ENCODE measurements around the gene AEBP1.

Gene AEBP1

GRCh38 chr7:44108768-44109750, 4.9 kb downstream of the AEBP1 start:
- H3K27ac ChIP-seq, result no peak overlapping the region
- TF ChIP-seq CTCF (conservative IDR thresholded peaks at IDR 0.05), result no peak

- no peak overlapping the region for H3K27ac ChIP-seq
- TF ChIP-seq CTCF (conservative IDR thresholded peaks at IDR 0.05), result no peak
Measured at GRCh38 chr7:44109991-44110390, 5.8 kb downstream of the AEBP1 start.

GRCh38 chr7:44110719-44111635, 6.8 kb downstream of the AEBP1 start:
- no peak for TF ChIP-seq CTCF (conservative IDR thresholded peaks at IDR 0.05)
- H3K27ac ChIP-seq, result no peak overlapping the region

- TF ChIP-seq CTCF (conservative IDR thresholded peaks at IDR 0.05), result no peak
- H3K27ac ChIP-seq, result no peak overlapping the region
Measured at GRCh38 chr7:44111761-44112160, 7.6 kb downstream of the AEBP1 start.

- TF ChIP-seq CTCF (conservative IDR thresholded peaks at IDR 0.05), result no peak
- H3K27ac ChIP-seq, result no peak overlapping the region
Measured at GRCh38 chr7:44112231-44112996, 8.3 kb downstream of the AEBP1 start.

GRCh38 chr7:44112997-44113763, 9.0 kb downstream of the AEBP1 start:
- H3K27ac ChIP-seq, result no peak overlapping the region
- no peak for TF ChIP-seq CTCF (conservative IDR thresholded peaks at IDR 0.05)

Measured in VCaP (cell line).